CD4-positive, alpha-beta T cell treated with Interferon alpha-2 for 1 hour (primary cell): ENCODE measurements around the gene INO80B.

Source experiments
- DNase-seq, 2 donors: peaks; one replicate each; pipeline ENCODE4 v3.0.0-alpha.2; 2020 to 2022

INO80B gene

DNA sequence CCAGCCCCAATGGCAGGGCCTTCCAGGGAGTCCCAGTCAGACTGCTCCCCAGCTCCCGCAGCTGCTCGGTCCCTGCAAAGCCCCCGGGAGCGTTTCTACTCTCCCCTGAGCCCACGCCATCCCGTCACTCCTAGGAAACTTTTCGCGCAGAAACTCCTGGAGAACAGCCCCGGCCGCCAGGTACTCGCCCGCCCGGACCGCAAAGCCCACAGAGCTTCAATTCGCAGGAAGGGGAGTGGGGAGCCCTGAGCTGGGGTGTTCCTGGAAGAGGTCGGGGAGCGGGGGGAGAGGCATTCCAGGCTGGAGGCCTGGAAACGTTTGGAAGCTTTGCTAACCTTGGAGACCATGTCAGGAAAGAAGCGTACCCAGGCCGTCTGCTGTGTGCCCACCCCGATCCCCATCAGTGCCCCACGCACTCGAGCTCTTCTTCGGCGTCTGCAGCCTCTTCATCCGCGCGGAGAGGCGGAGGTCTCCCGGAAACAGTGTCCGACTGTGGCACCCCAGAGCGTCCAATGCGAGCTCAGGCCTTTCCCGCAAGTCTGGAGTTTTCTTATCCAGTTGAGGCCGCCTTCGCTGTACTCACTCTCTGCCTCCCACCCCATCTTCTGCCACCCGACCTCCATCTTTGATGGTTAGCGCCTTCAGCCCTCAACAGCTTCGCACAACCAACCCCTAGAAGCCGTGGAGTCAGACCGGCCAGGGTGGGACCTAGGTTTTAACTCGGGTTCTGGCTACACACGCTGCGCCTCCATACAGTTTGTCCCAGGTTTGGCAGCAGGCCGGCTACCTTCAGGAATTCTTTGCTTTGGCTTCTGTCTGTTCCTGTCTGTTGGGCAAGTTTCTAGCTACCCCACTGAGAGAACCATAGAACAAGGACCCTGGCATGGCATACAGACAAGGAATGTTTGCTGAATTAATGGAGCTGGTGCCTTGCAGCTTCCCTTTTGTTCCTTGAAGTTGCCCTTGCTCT, 48.9 kb downstream of the INO80B start:
- DNase-seq = no peak

DNA sequence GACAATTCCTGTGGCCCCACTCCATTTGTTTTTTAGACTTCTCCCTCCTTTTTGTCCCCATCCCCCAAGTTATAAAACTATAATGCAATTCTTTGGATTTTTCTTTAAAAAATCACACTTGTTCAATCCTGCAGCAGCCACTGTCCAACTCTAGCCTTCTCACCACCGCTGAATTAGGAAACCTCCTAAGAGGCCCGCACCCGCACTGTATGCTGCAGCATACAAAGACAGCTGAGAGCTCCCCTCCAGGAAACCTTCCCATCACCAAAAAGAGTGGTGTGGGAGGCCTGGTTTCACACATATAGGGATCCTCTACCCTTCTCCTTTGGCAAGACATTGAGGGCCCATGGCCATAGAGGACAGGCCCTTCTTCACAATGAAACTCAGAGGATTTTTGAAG, 49.7 kb downstream of the INO80B start:
- no peak for DNase-seq

DNA sequence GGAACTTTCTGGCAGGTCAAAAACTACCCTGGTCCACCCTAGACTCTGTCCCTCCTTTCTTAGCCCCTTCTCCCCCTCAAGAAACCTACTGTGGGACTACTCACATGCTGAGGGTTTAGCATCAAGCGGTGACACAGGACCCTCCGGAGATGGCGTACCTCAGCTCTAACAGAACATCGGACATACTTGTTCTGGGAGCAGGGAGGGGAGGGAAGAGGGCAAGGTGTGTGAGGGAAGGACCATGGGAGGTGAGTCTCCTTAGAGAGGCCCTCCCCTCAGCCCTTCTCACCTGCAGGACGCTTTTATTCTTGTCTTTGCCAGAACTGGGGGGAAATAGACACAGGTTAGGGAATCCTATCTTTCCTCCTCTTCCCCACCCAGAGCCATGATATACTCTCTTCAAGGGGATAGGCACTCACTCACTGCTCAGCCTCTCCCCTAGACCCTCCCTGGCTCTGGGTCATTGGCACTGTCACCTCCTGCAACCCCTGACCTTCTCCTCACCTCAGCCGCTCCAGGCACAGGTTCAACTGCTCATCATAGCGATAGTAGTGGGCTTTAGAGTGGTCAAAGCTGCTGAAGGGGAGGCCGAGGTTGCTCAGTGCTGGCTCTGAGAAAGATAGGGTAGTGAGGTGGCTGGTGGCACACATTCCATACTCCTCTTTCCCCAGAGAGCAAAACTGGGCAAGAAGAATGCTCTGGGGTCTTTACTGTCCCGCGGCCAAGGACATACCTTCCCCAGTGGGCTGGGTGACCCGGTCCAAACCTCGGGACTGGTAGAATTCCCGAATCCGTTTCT, 50.8 kb downstream of the INO80B start:
- DNase-seq = no peak

DNA sequence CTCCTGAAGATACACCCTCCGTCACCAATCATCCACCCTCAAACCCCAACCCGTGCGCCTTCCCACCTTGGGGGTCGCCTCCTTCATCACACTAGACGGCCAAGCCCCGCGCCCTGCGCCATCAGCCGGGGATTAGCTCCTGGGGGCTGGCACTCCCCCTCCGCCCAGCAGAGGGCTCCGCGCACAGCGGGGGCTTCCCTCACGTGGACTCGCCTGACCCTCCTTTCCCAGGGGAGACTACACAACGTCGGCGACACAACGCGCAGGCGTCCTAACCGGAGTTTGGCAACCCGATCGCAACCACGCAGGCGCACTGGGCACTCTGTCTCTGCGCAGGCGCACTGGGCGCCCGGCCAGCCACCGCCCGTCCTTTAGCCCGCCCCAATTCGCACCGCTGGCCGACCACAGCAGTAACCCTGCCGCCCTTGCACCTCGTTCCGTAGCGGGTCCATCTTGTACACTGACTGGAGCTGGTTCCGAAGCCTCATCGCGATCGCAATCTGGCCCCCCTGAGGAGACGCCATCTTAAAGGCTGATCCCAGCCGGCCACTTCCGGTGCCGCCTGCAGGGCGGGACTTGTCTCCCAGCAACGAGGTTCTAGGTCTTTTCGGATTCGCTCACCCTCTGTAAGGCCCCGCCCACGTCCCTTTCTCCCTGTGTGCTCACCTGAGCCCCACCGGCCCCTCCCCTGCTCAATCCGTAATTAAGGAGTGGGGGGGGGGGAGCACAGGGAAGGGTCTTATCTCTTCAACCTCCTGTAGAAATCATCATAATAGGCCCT, 52.4 kb downstream of the INO80B start, which contains the start of gene PCGF1:
TSS of gene PCGF1 (minus strand) at position 551 of the 781 bp plus-strand sequence. CDS start at position 524, 27 bp downstream.
- DNase-seq = peak; percentile 98
